SK-N-SH (cell line): ENCODE results near the gene ING2.
"Not testable (repeated sequence)": the region's sequence is repeated elsewhere in the genome, so short reads cannot be mapped to it uniquely, and the experiment has no call there.

Experiments used
- POLR2AphosphoS5 ChIP-seq: IDR thresholded peaks from 2 replicates; pipeline ENCODE4 v1.6.1; 2012; ENCODE audit warnings: low read depth, low read length
- RAD21 ChIP-seq: IDR thresholded peaks from 2 replicates; pipeline ENCODE4 v1.6.1; 2012; ENCODE audit warnings: mild to moderate bottlenecking, low read length
- RFX5 ChIP-seq: IDR thresholded peaks from 2 replicates; pipeline ENCODE4 v1.6.1; 2012; ENCODE audit warnings: mild to moderate bottlenecking, improper control_type of control experiment, low read length
- TCF12 ChIP-seq: IDR thresholded peaks from 2 replicates; pipeline ENCODE4 v1.4.0; 2012
- YY1 ChIP-seq: IDR thresholded peaks from 2 replicates; pipeline ENCODE4 v1.4.0; 2012; ENCODE audit warnings: low read depth, mild to moderate bottlenecking
- TF ChIP-seq, protein P1 (sequence below): IDR thresholded peaks from 2 replicates; pipeline ENCODE4 v1.6.1; 2012; ENCODE audit warnings: mild to moderate bottlenecking, low read depth, low read length, moderate library complexity
- TF ChIP-seq, protein P2 (sequence below): fragments of 200-600 bp; sonication (generic); IDR thresholded peaks from 2 replicates; pipeline ENCODE4 v1.6.1; 2017; ENCODE audit warnings: antibody characterized with exemption, mild to moderate bottlenecking, moderate library complexity
- TF ChIP-seq, protein P3 (sequence below): IDR thresholded peaks from 2 replicates; pipeline ENCODE4 v1.4.0; 2012; ENCODE audit warnings: low read depth

DNA sequence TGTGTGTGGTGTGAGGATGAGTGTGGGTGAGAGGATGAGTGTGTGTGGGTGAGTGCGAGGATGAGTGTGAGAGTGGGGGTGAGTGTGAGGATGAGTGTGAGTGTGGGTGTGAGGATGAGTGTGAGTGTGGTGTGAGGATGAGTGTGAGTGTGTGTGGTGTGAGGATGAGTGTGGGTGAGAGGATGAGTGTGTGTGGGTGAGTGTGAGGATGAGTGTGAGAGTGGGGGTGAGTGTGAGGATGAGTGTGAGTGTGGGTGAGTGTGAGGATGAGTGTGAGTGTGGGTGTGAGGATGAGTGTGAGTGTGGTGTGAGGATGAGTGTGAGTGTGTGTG, 48.3 kb downstream of the ING2 start:
- TF ChIP-seq, protein P1, sequence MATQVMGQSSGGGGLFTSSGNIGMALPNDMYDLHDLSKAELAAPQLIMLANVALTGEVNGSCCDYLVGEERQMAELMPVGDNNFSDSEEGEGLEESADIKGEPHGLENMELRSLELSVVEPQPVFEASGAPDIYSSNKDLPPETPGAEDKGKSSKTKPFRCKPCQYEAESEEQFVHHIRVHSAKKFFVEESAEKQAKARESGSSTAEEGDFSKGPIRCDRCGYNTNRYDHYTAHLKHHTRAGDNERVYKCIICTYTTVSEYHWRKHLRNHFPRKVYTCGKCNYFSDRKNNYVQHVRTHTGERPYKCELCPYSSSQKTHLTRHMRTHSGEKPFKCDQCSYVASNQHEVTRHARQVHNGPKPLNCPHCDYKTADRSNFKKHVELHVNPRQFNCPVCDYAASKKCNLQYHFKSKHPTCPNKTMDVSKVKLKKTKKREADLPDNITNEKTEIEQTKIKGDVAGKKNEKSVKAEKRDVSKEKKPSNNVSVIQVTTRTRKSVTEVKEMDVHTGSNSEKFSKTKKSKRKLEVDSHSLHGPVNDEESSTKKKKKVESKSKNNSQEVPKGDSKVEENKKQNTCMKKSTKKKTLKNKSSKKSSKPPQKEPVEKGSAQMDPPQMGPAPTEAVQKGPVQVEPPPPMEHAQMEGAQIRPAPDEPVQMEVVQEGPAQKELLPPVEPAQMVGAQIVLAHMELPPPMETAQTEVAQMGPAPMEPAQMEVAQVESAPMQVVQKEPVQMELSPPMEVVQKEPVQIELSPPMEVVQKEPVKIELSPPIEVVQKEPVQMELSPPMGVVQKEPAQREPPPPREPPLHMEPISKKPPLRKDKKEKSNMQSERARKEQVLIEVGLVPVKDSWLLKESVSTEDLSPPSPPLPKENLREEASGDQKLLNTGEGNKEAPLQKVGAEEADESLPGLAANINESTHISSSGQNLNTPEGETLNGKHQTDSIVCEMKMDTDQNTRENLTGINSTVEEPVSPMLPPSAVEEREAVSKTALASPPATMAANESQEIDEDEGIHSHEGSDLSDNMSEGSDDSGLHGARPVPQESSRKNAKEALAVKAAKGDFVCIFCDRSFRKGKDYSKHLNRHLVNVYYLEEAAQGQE: not testable (repeated sequence)
- TF ChIP-seq, protein P2, sequence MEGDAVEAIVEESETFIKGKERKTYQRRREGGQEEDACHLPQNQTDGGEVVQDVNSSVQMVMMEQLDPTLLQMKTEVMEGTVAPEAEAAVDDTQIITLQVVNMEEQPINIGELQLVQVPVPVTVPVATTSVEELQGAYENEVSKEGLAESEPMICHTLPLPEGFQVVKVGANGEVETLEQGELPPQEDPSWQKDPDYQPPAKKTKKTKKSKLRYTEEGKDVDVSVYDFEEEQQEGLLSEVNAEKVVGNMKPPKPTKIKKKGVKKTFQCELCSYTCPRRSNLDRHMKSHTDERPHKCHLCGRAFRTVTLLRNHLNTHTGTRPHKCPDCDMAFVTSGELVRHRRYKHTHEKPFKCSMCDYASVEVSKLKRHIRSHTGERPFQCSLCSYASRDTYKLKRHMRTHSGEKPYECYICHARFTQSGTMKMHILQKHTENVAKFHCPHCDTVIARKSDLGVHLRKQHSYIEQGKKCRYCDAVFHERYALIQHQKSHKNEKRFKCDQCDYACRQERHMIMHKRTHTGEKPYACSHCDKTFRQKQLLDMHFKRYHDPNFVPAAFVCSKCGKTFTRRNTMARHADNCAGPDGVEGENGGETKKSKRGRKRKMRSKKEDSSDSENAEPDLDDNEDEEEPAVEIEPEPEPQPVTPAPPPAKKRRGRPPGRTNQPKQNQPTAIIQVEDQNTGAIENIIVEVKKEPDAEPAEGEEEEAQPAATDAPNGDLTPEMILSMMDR: not testable (repeated sequence)
- TF ChIP-seq TCF12, RAD21, YY1, RFX5, POLR2AphosphoS5: not testable (repeated sequence)
- TF ChIP-seq, protein P3, sequence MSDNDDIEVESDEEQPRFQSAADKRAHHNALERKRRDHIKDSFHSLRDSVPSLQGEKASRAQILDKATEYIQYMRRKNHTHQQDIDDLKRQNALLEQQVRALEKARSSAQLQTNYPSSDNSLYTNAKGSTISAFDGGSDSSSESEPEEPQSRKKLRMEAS: not testable (repeated sequence)
